ENCODE measurements around the gene ANXA5. TPM values are rescaled to one million over a fixed set of nuclear protein-coding genes. Genes with fewer than 3 reads are reported as not detected.

The ANXA5 gene
- total RNA-seq = 100 to 1,000 TPM; 154 to 161 TPM

GRCh38 chr4:121696581-121697461 is at the start of gene ANXA5:
Gene ANXA5, minus strand, starts transcription at chr4:121696980. Its CDS starts 391 bp downstream, at chr4:121696589.

Other genes starting within 250 kb of the ANXA5 start
- not detected for gene SMIM43, start 68.2 kb upstream of the ANXA5 start, total RNA-seq
- 10 to 100 TPM; 39.0 to 42.5 TPM for gene EXOSC9, start 104.3 kb upstream of the ANXA5 start, total RNA-seq
- 10 to 100 TPM; 74.3 to 77.9 TPM for gene CCNA2, start 126.9 kb upstream of the ANXA5 start, total RNA-seq
- 10 to 100 TPM; 11.6 to 13.7 TPM for gene BBS7, start 173.5 kb upstream of the ANXA5 start, total RNA-seq

Measured in activated naive CD4-positive, alpha-beta T cell treated with anti-CD3 and anti-CD28 coated beads, Interleukin-2, amount 10 ng/mL, durations not matched to agents 5 hours and 36 hours (primary cell).